ENCODE measurements around the gene VASP.
"Not testable (repeated sequence)": the region's sequence is repeated elsewhere in the genome, so short reads cannot be mapped to it uniquely, and the experiment has no call there.

The VASP gene

GRCh38 chr19:45499196-45500180, 7.8 kb upstream of the VASP start:
- DNase-seq, result no peak

- DNase-seq, result no peak
Observed at GRCh38 chr19:45500918-45501729, 6.2 kb upstream of the VASP start.

DNA sequence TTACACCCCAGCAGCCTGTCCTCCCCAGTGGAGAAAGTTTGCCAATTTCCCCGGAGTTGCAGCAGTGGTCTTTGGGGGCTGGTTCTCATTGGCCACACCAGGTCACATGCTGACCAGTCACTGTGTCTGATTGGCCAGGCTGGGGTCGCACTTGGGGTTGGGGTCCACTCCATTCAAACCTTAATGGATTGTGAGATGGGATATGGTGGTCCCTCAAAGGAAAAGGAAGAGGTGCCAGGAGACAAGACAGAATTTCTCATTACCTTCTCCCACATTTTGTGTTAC, 5.6 kb upstream of the VASP start:
- no peak for DNase-seq

DNA sequence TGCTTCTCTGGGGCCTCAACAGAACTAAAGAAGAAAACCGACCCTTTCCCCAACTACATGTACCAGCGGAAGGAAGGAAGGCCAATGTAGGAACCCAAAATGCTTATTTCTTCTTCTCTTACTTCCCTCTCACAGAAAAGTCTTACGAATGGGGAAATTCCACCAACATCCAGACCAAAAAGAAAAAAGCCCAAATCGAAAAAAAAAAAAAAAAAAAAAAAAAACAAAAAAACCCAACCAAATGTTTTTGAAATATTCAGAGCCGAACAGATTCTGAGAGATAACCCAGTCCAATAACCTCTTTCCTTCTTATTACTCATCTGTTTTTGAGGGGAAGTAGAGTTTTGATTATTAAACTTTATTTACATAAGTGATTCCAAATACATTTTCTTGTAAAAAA, 5.2 kb upstream of the VASP start:
- DNase-seq, result no peak

- DNase-seq, result no peak
Observed at GRCh38 chr19:45503909-45504308, 3.4 kb upstream of the VASP start.

- no peak for DNase-seq
Observed at GRCh38 chr19:45505151-45505995, 1.9 kb upstream of the VASP start.

GRCh38 chr19:45505996-45506245, 1.4 kb upstream of the VASP start:
- no peak for DNase-seq

DNA sequence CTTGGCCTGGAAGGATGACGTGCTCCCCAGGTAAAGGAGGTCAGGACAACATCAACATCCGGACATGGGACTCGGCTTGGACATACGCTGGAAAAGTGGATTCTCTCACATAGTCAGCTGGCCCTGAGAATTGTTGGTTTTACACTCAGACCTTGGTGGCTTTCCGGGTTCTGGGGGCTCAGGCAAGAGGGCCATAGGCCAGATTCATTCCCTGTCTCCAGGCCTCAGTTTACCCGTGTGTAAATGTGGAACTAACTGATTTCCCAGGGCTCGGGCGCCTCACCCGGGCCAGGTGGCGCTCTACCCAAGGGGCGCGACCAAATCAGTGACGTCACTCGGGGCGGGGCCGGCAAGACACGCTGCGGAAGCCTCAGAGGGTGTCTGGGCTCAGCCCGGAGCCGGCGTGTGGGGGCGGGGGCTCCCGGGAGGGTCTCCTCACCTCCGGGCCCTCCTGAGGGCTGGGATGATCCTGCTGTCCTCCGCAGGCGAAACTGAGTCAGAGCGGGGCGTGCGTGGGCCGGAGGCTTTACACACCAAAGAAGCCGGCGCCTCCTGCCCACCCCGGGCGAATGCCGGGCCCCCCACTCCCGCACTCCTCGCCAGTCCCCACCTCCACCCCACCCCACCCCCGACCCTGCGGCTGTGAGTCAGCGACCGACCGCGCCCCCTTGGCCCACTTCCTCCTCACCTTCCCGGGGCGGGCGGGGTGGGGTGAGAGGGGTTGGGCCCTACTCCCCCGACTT, 862 bp upstream of the VASP start:
- DNase-seq, result peak; percentile 58

DNA sequence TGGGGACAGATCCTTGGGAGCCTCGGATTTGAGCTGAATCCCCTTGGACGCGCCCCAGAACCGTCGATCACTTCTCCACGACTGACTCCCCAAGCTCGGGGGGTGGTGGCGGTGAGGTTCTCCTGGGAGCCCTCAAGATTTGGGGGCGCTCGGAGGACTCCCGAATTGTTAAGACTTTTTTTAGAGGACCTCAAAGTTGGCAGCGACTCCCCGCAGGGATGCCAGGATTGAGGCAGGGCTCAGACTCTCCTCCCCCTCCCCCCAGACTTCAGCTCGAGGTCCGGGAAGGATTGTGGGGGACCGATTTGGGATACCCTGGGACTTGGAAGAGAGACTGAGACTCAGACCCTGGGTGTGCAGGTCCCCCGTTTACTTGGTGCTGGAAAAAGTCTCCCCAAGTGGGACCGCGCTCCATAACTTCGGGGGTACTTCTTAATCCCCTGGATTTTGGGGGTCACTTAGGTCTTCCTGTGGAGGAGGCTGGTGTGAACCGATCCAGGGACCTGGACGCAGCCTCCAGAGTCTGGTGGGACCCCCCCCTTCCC, 665 bp downstream of the VASP start:
- DNase-seq, result no peak

DNA sequence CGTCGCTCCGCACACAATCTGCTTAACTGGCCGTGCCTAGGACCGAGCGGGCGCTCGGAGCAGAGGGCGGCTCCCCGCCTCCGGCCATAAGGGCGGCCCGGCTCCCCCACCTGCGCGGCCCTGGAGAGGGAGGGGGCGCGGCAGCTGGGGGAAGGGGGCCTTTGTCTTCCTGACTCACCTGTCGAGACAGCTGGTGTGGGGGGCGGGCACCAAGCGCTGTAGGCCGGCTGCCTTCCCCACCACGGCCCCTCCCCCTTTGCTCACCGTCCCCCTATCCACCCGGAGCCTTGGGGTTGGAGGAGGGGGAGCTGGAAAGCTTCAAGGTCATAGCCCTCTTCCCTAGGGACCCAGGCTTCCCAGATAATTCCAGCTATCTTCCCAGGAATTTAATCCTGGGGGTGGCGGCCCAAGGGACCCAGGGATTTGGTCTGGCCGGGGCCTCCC, 1.2 kb downstream of the VASP start:
- no peak for DNase-seq

GRCh38 chr19:45508861-45509691, 1.8 kb downstream of the VASP start:
- DNase-seq, result peak; percentile 24

GRCh38 chr19:45509692-45510015, 2.4 kb downstream of the VASP start:
- no peak for DNase-seq

DNA sequence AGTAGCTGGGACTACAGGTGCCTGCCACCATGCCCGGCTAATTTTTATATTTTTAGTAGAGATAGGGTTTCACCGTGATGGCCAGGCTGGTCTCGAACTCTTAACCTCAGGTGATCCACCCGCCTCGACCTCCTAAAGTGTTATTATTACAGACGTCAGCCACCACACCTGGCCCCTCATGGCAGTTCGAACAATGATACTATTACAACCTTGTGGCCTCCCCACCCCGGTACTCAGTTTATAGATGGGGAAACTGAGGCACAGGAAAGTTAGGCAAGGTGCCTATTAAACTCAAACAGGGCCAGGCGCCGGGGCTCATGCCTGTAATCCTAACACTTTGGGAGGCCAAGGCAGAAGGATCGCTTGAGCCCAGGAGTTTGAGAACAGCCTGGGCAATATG, 3.1 kb downstream of the VASP start:
- not testable (repeated sequence) for DNase-seq

- DNase-seq, result no peak
Observed at GRCh38 chr19:45511074-45511473, 3.8 kb downstream of the VASP start.

DNA sequence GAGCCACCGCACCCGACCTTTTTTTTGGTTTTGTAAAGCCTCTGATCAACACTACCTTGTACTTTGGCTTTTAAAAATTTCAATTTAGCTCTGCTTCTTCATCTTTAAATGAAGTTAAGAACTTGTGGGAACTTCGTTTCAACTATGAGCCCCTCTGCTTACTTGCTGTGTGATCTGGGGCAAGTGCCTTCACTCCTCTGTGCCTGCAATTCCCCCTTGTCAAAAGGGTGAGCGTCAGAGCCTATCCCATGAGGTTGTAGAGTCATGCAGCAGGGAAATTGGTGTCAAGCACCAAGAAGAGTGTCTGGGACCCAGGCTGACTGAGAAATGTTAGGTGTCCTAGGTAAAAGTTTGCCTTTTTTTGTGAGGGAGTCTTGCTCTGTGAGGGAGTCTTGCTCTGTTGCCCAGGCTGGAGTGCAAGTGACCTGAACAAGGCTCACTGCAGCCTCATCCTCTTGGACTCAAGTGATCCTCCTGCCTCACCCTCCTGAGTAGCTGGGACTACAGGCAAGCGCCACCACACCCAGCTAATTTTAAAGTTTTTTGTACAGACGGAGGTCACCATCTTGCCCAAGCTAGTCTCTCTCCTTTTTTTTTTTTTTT, 5.7 kb downstream of the VASP start:
- no peak for DNase-seq

GRCh38 chr19:45514376-45515051, 7.2 kb downstream of the VASP start:
- no peak for DNase-seq

DNA sequence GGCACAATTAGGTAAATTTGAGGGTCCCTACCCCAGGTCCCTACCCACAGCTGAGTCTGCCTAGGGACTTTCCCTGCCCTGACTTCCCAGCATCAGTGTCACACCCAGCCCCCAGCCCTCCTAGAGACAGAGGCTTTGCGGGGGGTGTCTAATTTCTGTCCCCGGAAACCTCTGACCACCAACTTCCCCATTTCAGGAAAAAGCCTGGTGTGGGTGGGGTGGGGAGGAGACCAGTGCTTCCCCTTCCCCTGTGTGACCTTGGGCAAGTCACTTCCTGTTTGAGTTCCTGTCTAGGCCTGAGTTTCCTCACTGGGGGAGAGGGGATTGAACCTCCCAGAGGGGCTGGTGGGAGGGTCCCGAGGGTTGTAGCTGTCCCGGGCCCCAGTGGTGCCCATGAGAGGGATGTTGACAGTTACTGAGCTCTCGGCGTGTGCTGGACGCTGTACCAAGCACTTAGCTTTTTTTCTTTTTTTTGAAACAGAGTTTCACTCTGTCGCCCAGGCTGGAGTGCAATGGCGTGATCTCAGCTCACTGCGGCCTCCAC, 7.9 kb downstream of the VASP start:
- DNase-seq, result no peak

GRCh38 chr19:45515807-45516401, 8.6 kb downstream of the VASP start:
- DNase-seq, result no peak

- no peak for DNase-seq
Observed at GRCh38 chr19:45517238-45517637, 10.0 kb downstream of the VASP start.
